Measurements from ENCODE around the gene NEUROD2.

DNA sequence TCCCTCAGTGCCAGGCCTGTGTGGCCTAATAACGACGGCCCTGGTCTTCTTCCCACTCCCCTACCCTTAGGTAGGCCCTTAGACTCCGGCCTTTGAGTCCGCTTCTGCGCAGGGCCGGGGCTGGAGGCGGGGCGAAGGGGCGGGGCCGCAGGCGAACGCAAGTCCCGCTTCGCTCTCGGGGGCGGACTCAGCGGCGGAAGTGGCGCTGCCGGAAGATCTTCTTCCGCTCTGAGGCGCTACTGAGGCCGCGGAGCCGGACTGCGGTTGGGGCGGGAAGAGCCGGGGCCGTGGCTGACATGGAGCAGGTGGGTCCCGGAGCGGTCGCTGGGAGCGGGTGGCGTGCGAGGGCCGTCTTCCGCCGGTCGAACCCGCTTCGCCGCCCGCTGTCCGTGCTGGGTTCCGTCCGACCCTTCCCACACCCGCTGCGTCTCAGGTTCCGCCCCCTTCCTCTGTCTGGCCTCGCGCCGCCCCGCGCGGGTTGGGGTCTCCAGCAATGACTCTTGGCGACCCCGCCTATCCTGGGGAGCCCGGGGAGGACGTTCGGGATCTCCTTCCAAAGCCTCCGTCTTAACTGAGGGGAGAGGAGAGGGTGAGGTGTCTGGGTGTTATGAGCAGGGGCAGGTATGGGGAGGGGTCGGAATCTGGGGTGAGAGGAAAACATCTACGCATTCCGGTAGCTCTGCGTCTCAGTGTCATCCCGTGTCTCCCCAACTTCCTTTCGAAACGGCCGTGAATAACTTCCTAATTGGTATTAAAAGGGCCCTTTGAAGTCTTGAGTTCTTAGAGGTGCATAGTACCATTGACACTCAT lies 29.4 kb upstream of the NEUROD2 start, which contains the start of gene STARD3:
- TF ChIP-seq CTCF (IDR thresholded peaks at IDR 0.05): peak in 1 of 3 donors; percentile 45
- TF ChIP-seq POLR2A (IDR thresholded peaks at IDR 0.05): no peak
